Vagina (tissue), 2 donors: ENCODE results near the gene VWDE.

ENCODE experiments used
- POLR2A ChIP-seq, 2 donors: fragments of 450-650 bp; IDR thresholded peaks; one replicate each; pipeline ENCODE4 v1.6.1; 2017; ENCODE audit warnings: antibody characterized with exemption in 2 of 2, mild to moderate bottlenecking in 2 of 2, moderate library complexity in 2 of 2
- POLR2AphosphoS5 ChIP-seq, 2 donors: sonication (generic); formaldehyde crosslinking; IDR thresholded peaks; one replicate each; pipeline ENCODE4 v1.9.0; 2017; ENCODE audit warnings: antibody characterized with exemption in 2 of 2, mild to moderate bottlenecking in 2 of 2, low read depth in 1 of 2; ENCODE audit not compliant: insufficient read depth in 1 of 2
- TF ChIP-seq, protein P1 (sequence below), 3 experiments: fragments of 450-650 bp in 2 of 3; fragments of 200-600 bp in 1 of 3; sonication (generic) in 1 of 3; IDR thresholded peaks; one replicate each; pipeline ENCODE4 v1.5.1; 2017 to 2019; ENCODE audit warnings: antibody characterized with exemption in 3 of 3, mild to moderate bottlenecking in 2 of 3, moderate library complexity in 2 of 3

GRCh38 chr7:12299367-12299766 lies 104.3 kb downstream of the VWDE start:
- TF ChIP-seq POLR2AphosphoS5 (IDR thresholded peaks at IDR 0.05; ENCODE audit: insufficient read depth in 1 of 2, low read depth in 1 of 2) (no peak), POLR2A (IDR thresholded peaks at IDR 0.05) (no peak)
- TF ChIP-seq, protein P1, sequence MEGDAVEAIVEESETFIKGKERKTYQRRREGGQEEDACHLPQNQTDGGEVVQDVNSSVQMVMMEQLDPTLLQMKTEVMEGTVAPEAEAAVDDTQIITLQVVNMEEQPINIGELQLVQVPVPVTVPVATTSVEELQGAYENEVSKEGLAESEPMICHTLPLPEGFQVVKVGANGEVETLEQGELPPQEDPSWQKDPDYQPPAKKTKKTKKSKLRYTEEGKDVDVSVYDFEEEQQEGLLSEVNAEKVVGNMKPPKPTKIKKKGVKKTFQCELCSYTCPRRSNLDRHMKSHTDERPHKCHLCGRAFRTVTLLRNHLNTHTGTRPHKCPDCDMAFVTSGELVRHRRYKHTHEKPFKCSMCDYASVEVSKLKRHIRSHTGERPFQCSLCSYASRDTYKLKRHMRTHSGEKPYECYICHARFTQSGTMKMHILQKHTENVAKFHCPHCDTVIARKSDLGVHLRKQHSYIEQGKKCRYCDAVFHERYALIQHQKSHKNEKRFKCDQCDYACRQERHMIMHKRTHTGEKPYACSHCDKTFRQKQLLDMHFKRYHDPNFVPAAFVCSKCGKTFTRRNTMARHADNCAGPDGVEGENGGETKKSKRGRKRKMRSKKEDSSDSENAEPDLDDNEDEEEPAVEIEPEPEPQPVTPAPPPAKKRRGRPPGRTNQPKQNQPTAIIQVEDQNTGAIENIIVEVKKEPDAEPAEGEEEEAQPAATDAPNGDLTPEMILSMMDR (IDR thresholded peaks at IDR 0.05), result no peak
